Prostate gland (tissue), 2 donors: ENCODE data around the gene CCT4. TPM values are rescaled to one million over a fixed set of nuclear protein-coding genes. Genes with fewer than 3 reads are reported as not detected.

Source experiments
- DNase-seq: peaks from one replicate; pipeline ENCODE4 v3.0.0-alpha.2; 2019; ENCODE audit warnings: low spot score
- H3K27ac ChIP-seq, 2 donors: fragments of 200-600 bp; sonication (generic); 2 replicates each; pipeline ENCODE4 v1.5.1; 2017 to 2019
- H3K27me3 ChIP-seq: fragments of 200-600 bp; sonication (generic); replicated peaks from 2 replicates; pipeline ENCODE4 v1.5.1; 2019; ENCODE audit not compliant: insufficient read depth
- H3K36me3 ChIP-seq, 2 donors: fragments of 200-600 bp; sonication (generic); 1 replicate in 1 of 2; 2 replicates in 1 of 2; pipeline versions ENCODE4 v1.5.1 to v1.8.1; 2017 to 2019
- H3K4me1 ChIP-seq: fragments of 200-600 bp; sonication (generic); replicated peaks from 2 replicates; pipeline ENCODE4 v1.5.1; 2019
- H3K4me3 ChIP-seq, 2 donors: fragments of 200-600 bp; sonication (generic); 2 replicates each; pipeline ENCODE4 v1.5.1; 2017 to 2019
- H3K9me3 ChIP-seq: fragments of 200-600 bp; sonication (generic); 2 replicates; pipeline ENCODE4 v1.5.1; 2017
- POLR2A ChIP-seq: fragments of 450-650 bp; IDR thresholded peaks from one replicate; pipeline ENCODE4 v1.6.1; 2016; ENCODE audit warnings: antibody characterized with exemption, mild to moderate bottlenecking
- POLR2AphosphoS5 ChIP-seq: sonication (generic); formaldehyde crosslinking; IDR thresholded peaks from one replicate; pipeline ENCODE4 v1.6.1; 2017; ENCODE audit warnings: antibody characterized with exemption
- WGBS: methylation state at CpG from one replicate; pipeline ENCODE4 v1.1.5; 2018; 5-methylcytosine and 5-hydroxymethylcytosine counted together
- intact Hi-C: fragments of 100-400 bp; cut with DNase I; formaldehyde crosslinking; loops from one replicate; pipeline ENCODE4 v1.14.2; 2022
- small RNA-seq, 2 donors: library from RNA; depleted of rRNA; stranded (forward); fragments of <200 nt; gene quantifications; one replicate each; pipeline ENCODE3, GENCODE V24; 2016
- total RNA-seq, 2 donors: library from RNA; depleted of rRNA; stranded (reverse); fragments of >200 nt; gene quantifications; one replicate each; pipeline ENCODE4 v1.1.0, GENCODE V29; 2016
- TF ChIP-seq, protein P1 (sequence below), 4 experiments: fragments of 200-600 bp in 2 of 4; fragments of 450-650 bp in 2 of 4; sonication (generic) in 2 of 4; IDR thresholded peaks; 1 replicate in 3 of 4; 2 replicates in 1 of 4; pipeline ENCODE4 v1.5.1; 2016 to 2019; ENCODE audit warnings: antibody characterized with exemption in 4 of 4, mild to moderate bottlenecking in 2 of 4, moderate library complexity in 2 of 4

Gene CCT4
- total RNA-seq, 2 donors from 2014 or later, result 77.6 to 89.6 TPM

DNA sequence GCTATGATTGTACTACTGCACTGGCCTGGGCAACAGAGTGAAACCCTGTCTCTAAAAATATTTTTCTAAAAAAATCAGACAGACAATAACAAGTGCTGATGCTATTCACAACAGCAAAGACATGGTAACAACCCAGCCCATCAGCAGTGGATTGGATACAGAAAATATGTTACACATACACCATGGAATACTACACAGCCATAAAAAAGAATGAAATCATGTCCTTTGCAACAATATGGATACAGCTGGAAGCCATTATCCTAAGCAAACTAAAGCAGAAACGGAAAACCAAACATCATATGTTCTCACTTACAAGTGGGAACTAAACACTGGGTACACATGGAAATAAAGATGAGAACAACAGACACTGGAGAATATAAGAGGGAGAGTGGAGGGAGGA lies 54.5 kb downstream of the CCT4 start:
- intact Hi-C loops, result no loop called here
- Histone ChIP-seq H3K36me3 (no peaks in the 10 kb centered on the region), H3K4me3 (no peak overlapping the region), H3K27ac (no peak overlapping the region), H3K27me3 (no peaks in the 10 kb centered on the region), H3K4me1 (no peaks in the 10 kb centered on the region), H3K9me3 (no peaks in the 10 kb centered on the region)
- no peak for DNase-seq
- TF ChIP-seq POLR2A (no peak), POLR2AphosphoS5 (no peak)
- TF ChIP-seq, protein P1, sequence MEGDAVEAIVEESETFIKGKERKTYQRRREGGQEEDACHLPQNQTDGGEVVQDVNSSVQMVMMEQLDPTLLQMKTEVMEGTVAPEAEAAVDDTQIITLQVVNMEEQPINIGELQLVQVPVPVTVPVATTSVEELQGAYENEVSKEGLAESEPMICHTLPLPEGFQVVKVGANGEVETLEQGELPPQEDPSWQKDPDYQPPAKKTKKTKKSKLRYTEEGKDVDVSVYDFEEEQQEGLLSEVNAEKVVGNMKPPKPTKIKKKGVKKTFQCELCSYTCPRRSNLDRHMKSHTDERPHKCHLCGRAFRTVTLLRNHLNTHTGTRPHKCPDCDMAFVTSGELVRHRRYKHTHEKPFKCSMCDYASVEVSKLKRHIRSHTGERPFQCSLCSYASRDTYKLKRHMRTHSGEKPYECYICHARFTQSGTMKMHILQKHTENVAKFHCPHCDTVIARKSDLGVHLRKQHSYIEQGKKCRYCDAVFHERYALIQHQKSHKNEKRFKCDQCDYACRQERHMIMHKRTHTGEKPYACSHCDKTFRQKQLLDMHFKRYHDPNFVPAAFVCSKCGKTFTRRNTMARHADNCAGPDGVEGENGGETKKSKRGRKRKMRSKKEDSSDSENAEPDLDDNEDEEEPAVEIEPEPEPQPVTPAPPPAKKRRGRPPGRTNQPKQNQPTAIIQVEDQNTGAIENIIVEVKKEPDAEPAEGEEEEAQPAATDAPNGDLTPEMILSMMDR (IDR thresholded peaks at IDR 0.05), result no peak
- WGBS, result 100% methylated on average over 1 of the region's 1 CpG

DNA sequence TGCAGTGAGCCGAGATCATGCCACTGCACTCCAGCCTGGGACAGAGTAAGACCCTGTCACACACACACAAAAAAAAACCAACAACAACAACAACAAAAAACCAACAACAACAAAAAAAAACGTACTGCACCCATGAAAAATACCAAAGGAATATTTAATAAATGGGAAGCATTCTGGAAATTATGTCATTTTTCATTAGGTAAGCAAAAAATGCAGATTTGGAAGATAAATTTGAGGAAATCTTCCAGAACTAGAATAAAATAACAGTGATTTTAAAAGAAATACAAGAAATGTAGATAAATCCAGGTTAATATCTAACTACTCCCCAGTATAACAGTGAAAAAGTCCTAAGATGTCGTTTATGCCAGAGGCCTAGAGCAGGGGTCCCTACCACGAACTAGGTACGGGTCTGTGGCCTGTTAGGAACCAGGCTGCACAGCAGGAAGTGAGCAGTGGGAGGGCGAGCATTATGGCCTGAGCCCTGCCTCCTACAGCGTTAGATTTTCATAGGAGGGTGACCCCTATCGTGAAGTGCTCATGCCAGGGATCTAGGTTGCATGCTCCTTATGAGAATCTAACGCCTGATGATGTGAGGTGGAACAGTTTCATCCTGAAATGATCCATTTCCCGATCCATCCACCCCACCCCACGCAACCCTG lies 56.1 kb downstream of the CCT4 start:
- Histone ChIP-seq H3K4me3 (no peak overlapping the region), H3K4me1 (no peaks in the 10 kb centered on the region), H3K36me3 (no peaks in the 10 kb centered on the region), H3K9me3 (no peaks in the 10 kb centered on the region), H3K27ac (no peak overlapping the region), H3K27me3 (no peaks in the 10 kb centered on the region)
- no peak for DNase-seq
- WGBS, result 80% methylated on average over 11 of the region's 11 CpGs
- intact Hi-C loops, result no loop called here
- TF ChIP-seq POLR2AphosphoS5 (no peak), POLR2A (no peak)
- TF ChIP-seq, protein P1 (IDR thresholded peaks at IDR 0.05), result no peak

DNA sequence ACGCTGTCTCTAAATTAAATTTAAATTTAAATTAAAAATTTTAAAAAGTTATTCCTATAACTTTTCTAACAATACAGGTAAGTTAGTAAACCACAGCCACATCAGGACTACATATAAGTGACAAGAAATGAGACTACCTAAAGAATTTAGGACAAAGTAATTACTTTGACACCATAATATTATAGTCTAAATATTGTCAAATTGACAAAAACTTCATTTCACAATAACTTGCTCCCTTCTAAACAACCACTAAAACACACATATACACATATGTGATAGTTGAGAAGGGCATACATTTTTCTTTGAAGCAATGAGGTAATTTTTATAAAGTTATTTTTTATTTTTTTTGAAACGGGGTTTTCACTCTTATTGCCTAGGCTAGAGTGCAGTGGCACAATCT lies 66.2 kb downstream of the CCT4 start:
- H3K36me3 ChIP-seq, result no peaks in the 10 kb centered on the region
- intact Hi-C loops, result no loop called here
- WGBS, result 94% methylated on average over 2 of the region's 2 CpGs

More for the DNA sequence above, 66.2 kb downstream of the CCT4 start:
- TF ChIP-seq POLR2AphosphoS5 (no peak), POLR2A (no peak)
- Histone ChIP-seq H3K27ac (no peak overlapping the region), H3K27me3 (no peaks in the 10 kb centered on the region), H3K4me1 (no peaks in the 10 kb centered on the region), H3K9me3 (no peaks in the 10 kb centered on the region), H3K4me3 (no peak overlapping the region)
- no peak for DNase-seq

Small RNA genes within 50 kb of the gene (small RNA-seq; reads per million reads assigned to genes)
- gene RF00019, result 0 reads per million in 2 donors

Other genes with a start within 250 kb of the CCT4 start
- 1 to 10 TPM; 1.8 to 5.0 TPM for gene FAM161A, start 34.6 kb downstream of the CCT4 start, total RNA-seq
- gene COMMD1, start 17.0 kb upstream of the CCT4 start, total RNA-seq, result 10 to 100 TPM; 41.9 to 63.9 TPM